ENCODE measurements around the gene EXO5. TPM values are rescaled to one million over a fixed set of nuclear protein-coding genes. Genes with fewer than 3 reads are reported as not detected.

Gene EXO5
- 3.2 to 5.1 TPM (median 4.0 TPM) in 5 replicates for total RNA-seq (2022; extraction: Qiagen RNA extraction; ENCODE audit: low read depth)

GRCh38 chr1:40508375-40509341, at the start of gene EXO5:
TSS of gene EXO5 (plus strand) at chr1:40508767. CDS start at chr1:40514545, 5,778 bp downstream.

GRCh38 chr1:40476924-40477677, 31.5 kb upstream of the EXO5 start, which contains the start of gene ZFP69:
TSS of gene ZFP69 (plus strand) at chr1:40477290. CDS start at chr1:40479362, 2,072 bp downstream.

GRCh38 chr1:40531381-40532061, 23.0 kb downstream of the EXO5 start, which contains the start of gene ZNF684:
TSS of gene ZNF684 (plus strand) at chr1:40531637. CDS start at chr1:40533167, 1,530 bp downstream.

Other genes with a start within 250 kb of the EXO5 start
- gene COL9A2, start 191.5 kb upstream of the EXO5 start, total RNA-seq (2022; extraction: Qiagen RNA extraction; ENCODE audit: low read depth), result 0.23 to 0.48 TPM (median 0.24 TPM) in 3 of 5 replicates, not detected in the others
- gene SMAP2, start 135.0 kb upstream of the EXO5 start, total RNA-seq (2022; extraction: Qiagen RNA extraction; ENCODE audit: low read depth), result 9.4 to 12.3 TPM (median 9.7 TPM) in 5 replicates
- 1.5 to 3.0 TPM (median 1.8 TPM) in 5 replicates for gene ZFP69B, start 58.3 kb upstream of the EXO5 start, total RNA-seq (2022; extraction: Qiagen RNA extraction; ENCODE audit: low read depth)
- gene ZFP69, start 31.5 kb upstream of the EXO5 start, total RNA-seq (2022; extraction: Qiagen RNA extraction; ENCODE audit: low read depth), result not detected in 5 replicates
- gene ZNF684, start 22.9 kb downstream of the EXO5 start, total RNA-seq (2022; extraction: Qiagen RNA extraction; ENCODE audit: low read depth), result 1.5 to 3.2 TPM (median 2.2 TPM) in 5 replicates
- gene RIMS3, start 156.9 kb downstream of the EXO5 start, total RNA-seq (2022; extraction: Qiagen RNA extraction; ENCODE audit: low read depth), result 0.75 to 1.3 TPM (median 1.2 TPM) in 5 replicates
- 37.2 to 42.8 TPM (median 39.0 TPM) in 5 replicates for gene NFYC, start 182.9 kb downstream of the EXO5 start, total RNA-seq (2022; extraction: Qiagen RNA extraction; ENCODE audit: low read depth)

Measured in A549 treated with ZK216348 at 1 μM for 4 hours (cell line).